H1 (cell line): Measurements from ENCODE around the gene FAM83F.

ENCODE experiments used
- ASH2L ChIP-seq: fragments of 200-600, 300-600 bp; sonication (generic); IDR thresholded peaks from one replicate; pipeline ENCODE4 v1.7.1; 2017; ENCODE audit warnings: low read length
- CEBPB ChIP-seq: IDR thresholded peaks from 2 replicates; pipeline ENCODE4 v1.6.1; 2012; ENCODE audit warnings: low read depth, low read length
- CTCF ChIP-seq, 3 experiments: IDR thresholded peaks; 1 replicate in 2 of 3; 2 replicates in 1 of 3; pipeline versions ENCODE4 v1.5.1 to v1.6.1; 2011; ENCODE audit warnings: low read length in 3 of 3, mild to moderate bottlenecking in 3 of 3, inconsistent platforms in 2 of 3, low read depth in 1 of 3, moderate library complexity in 1 of 3; ENCODE audit not compliant: insufficient read depth in 1 of 3; ENCODE audit errors: control extremely low read depth in 1 of 3
- EP300 ChIP-seq, 2 experiments: IDR thresholded peaks; 1 replicate in 1 of 2; 2 replicates in 1 of 2; pipeline ENCODE4 v1.6.1; 2011 to 2012; ENCODE audit warnings: low read depth in 2 of 2, low read length in 2 of 2, mild to moderate bottlenecking in 2 of 2, borderline replicate concordance in 1 of 2, inconsistent platforms in 1 of 2, moderate library complexity in 1 of 2
- JUND ChIP-seq: IDR thresholded peaks from 2 replicates; pipeline ENCODE4 v1.6.1; 2011; ENCODE audit warnings: mild to moderate bottlenecking, improper control_type of control experiment, low read length
- POLR2A ChIP-seq, 2 experiments: IDR thresholded peaks; 1 replicate in 1 of 2; 2 replicates in 1 of 2; pipeline ENCODE4 v1.6.1; 2011; ENCODE audit warnings: low read depth in 2 of 2, low read length in 2 of 2, mild to moderate bottlenecking in 2 of 2; ENCODE audit errors: control extremely low read depth in 1 of 2
- POLR2AphosphoS5 ChIP-seq: IDR thresholded peaks from 2 replicates; pipeline ENCODE4 v1.6.1; 2011; ENCODE audit warnings: low read depth, low read length
- RNF2 ChIP-seq: fragments of 200-900, 300-1000 bp; sonication (generic); IDR thresholded peaks from 2 replicates; pipeline ENCODE4 v1.7.1; 2016; ENCODE audit warnings: borderline replicate concordance, low read depth, mild to moderate bottlenecking, antibody characterized with exemption, low read length; ENCODE audit not compliant: poor library complexity, severe bottlenecking; ENCODE audit errors: missing control alignments
- SIN3A ChIP-seq, 2 experiments: IDR thresholded peaks in 1 of 2; conservative IDR thresholded peaks in 1 of 2; 2 replicates each; pipeline ENCODE4 v1.6.1; 2011 to 2012; ENCODE audit warnings: low read length in 2 of 2, improper control_type of control experiment in 1 of 2, low read depth in 1 of 2, mild to moderate bottlenecking in 1 of 2
- SP4 ChIP-seq: IDR thresholded peaks from 2 replicates; pipeline ENCODE4 v1.6.1; 2012; ENCODE audit warnings: low read length, inconsistent platforms
- USF2 ChIP-seq: IDR thresholded peaks from 2 replicates; pipeline ENCODE4 v1.6.1; 2011; ENCODE audit warnings: low read length, improper control_type of control experiment

- TF ChIP-seq POLR2A (IDR thresholded peaks at IDR 0.05; ENCODE audit: control extremely low read depth in 1 of 2, low read depth in 2 of 2, low read length in 2 of 2) (no peak), POLR2AphosphoS5 (no peak), USF2 (no peak), CEBPB (no peak), SIN3A (conservative IDR thresholded peaks at IDR 0.05 in 1 of 2, IDR thresholded peaks at IDR 0.05 in 1 of 2; ENCODE audit: low read depth in 1 of 2, low read length in 2 of 2) (no peak), RNF2 (no peak), EP300 (IDR thresholded peaks at IDR 0.05; ENCODE audit: borderline replicate concordance in 1 of 2, low read depth in 2 of 2, low read length in 2 of 2) (no peak), SP4 (no peak), JUND (no peak), CTCF (IDR thresholded peaks at IDR 0.05; ENCODE audit: control extremely low read depth in 1 of 3, insufficient read depth in 1 of 3, low read depth in 1 of 3, low read length in 3 of 3) (no peak), ASH2L (no peak)
Measured at GRCh38 chr22:40055143-40055883, 60.6 kb downstream of the FAM83F start.
